HG03064 (cell line): Measurements from ENCODE around the gene NELL2.

Experiments
- ATAC-seq: cut with Tn5 transposase; IDR thresholded peaks from one replicate; pipeline ENCODE4 v1.9.1; 2021; ENCODE audit warnings: low read depth; ENCODE audit not compliant: unreplicated experiment

The NELL2 gene

DNA sequence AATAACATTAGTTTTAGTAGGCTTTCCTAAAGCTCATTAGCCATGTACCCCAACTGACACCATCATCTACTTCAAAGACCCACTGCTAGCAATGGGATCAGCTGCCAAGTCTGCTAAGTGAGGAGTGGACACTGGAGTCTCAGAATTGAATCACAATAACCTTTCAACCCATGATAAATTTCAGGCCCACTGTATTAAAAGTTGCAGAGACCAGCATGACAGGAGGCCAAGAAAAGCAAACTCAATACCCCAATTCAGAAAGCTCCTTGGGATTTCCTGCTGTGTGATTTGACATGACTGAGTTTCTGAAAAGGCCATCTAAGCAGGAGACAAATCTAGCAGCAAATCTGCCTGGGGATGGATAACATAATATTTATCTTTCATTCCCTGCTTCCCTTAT lies 320.7 kb downstream of the NELL2 start:
- no peak for ATAC-seq

DNA sequence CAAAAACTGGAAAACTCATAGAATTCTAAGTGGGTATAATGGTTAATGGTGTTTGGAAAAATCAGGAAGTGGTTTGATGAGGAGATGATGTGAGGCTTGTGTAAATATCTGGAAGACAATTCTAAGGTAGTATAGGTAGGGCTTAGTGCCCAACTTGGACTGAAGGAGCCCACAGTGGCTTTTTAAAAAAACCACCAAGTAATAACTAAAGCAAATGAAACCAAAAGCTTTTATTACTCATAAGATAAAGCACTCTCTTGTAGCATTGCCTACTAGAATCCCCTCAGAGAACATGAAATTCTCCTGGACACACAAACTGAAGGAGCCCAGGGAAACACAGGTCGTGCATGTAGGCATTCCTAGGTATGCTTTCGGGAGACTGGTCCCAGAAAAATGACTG lies 324.5 kb downstream of the NELL2 start:
- no peak for ATAC-seq

DNA sequence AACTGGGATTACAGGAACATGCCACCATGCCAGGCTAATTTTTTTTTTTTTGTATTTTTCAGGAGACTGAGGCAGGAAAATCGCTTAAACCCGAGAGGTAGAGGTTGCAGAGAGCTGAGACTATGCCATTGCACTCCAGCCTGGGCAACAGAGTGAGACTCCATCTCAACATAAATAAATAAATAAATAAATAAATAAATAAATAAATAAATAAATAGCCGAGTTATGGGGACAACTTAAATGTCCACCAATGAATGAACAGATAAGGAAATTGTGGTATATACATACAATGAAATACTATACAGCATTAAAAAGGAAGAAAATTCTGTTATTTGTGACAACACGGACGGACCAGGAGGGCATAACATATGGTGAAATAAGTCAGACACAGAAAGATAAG lies 325.7 kb downstream of the NELL2 start:
- no peak for ATAC-seq

DNA sequence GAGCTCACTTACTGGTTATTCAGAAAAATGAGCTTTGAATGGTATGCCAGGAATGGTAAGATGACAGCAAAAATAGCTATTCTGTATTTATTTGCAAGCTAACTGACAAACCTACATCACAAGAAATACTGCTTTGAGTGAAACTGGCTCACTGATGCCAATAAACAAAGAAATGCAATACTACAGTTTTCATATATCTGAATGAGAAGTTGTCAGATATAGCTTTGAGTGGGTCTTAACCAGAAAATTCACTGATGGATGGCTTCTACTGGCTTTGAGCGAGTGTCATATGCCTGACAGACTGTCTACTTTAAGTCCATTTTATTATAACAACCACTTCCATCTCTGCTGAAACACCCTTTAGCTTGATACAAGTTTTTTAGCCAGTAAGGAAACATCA lies 330.1 kb downstream of the NELL2 start:
- no peak for ATAC-seq

DNA sequence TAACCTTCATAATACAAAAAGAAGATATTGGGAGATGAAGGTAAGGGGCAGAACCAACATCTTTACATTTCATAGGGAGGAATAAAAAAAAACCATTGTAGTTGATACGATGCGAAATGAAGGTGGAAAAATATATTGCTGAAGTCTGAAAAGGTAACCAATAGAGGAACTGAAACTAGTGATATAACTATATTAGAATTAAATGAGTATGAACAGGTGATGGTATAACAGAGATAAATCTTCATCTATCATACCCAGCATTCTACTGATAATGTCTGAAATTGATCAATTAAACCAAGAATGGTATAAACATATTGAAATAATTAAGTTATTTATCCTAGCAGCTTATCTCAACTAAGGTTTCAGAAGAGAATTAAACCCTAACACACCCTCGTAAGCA lies 332.1 kb downstream of the NELL2 start:
- ATAC-seq: no peak

DNA sequence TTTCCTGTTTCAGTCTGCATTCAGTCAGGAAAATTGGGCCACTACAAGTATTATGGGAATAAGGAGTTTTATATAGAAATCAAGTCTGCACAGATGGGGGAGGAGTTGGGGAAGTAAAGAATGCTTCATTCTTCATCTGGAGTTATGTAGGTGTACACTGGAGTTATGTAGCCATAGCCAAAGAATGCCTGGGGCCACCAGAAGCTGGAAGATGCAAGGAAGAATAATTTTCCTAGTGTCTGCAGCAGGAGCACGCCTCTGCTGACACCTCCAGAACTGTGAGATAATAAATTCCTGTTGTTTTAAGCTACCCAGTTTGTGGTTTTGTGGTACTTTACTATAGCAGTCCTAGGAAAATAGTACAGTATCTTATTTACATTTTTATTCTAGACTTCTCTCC lies 333.4 kb downstream of the NELL2 start:
- ATAC-seq: no peak

DNA sequence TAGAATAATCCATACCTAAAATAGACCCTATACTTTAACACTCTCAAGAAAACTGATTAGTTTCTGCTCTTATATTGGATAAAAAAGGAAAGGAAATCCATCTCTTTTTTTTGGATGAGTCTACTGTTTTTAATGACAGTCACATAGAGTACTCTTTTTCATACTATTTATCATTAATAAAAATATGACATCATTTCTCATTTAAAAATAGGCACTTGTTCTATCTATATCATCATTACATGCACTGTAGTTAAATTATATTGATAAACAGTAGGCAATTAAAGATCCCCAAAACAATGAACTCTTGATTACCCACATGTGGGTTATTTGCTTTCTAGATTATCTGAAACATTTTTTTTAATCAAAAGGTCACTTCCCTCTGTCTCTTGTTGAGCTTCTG lies 338.8 kb downstream of the NELL2 start:
- ATAC-seq: no peak

- ATAC-seq: no peak
Measured at GRCh38 chr12:44532940-44533339, 343.2 kb downstream of the NELL2 start.

- no peak for ATAC-seq
Measured at GRCh38 chr12:44531320-44531971, 344.7 kb downstream of the NELL2 start.

DNA sequence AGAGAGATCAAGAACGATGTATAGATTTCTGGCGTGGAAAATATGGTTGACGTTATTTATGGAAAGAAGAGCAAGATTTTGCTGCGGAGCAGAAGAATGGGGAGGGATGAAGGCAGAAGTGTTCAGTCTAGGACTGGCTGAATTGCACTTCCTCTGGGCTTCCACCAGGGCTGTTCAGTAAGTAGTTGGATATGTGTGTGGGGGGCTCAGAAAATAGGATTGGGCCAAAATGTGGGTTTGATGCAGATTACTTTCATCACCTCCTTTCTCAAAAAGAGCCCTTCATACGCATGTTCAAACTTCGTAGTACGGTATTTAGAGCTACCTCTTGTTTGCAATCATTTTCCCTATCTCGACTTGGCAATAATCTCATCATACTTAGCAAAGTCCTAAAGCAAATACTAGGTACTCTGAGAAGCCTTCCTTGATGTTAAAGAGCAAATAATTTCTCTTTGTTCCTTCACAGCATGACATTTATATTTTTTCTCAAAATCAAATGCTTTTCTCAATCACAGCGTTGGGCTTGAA lies 349.4 kb downstream of the NELL2 start:
- ATAC-seq: no peak

GRCh38 chr12:44525806-44526654 lies 350.1 kb downstream of the NELL2 start:
- no peak for ATAC-seq

- ATAC-seq: no peak
Measured at GRCh38 chr12:44523828-44524227, 352.3 kb downstream of the NELL2 start.

- ATAC-seq: no peak
Measured at GRCh38 chr12:44521702-44522101, 354.4 kb downstream of the NELL2 start.

- ATAC-seq: no peak
Measured at GRCh38 chr12:44519931-44520330, 356.2 kb downstream of the NELL2 start.

- ATAC-seq: no peak
Measured at GRCh38 chr12:44511289-44511688, 364.8 kb downstream of the NELL2 start.

DNA sequence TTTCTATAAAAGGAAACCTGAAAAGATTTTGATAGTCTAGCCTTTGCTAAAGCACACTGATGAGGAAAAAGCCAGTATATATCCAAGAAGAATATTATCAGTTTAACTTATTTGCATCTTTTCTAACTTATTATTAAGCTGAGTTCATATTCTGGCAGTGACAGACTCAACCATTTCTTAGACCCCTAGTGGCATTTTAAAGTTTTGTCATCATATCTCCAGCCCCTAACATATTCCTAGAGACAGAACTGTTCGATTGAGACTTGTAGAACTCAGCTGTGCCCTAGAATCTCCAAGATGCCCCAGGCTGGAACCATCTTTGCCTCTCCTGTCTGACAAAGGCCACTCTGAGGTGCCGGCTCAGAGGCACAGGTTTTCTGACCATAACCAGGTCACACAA lies 365.6 kb downstream of the NELL2 start:
- no peak for ATAC-seq

GRCh38 chr12:44510076-44510475 lies 366.0 kb downstream of the NELL2 start:
- ATAC-seq: no peak

DNA sequence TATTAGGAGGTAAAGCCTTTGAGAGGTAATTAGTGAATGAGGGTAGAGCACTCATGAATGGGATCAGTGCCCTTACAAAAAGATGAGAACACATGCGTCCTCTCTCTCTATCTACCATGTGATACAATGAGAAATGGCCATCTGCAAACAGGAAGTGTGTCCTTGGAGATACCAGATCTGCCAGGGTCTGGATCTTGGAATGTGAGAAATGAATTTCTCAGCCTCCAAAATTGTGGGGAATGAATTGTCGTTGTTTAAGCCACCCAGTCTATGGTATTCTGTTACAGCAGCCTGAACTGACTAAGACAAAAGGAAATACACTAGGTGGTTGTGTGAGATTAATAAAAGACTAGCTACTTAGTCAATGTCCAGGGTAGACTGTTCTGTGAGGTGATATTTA lies 366.6 kb downstream of the NELL2 start:
- ATAC-seq: no peak

DNA sequence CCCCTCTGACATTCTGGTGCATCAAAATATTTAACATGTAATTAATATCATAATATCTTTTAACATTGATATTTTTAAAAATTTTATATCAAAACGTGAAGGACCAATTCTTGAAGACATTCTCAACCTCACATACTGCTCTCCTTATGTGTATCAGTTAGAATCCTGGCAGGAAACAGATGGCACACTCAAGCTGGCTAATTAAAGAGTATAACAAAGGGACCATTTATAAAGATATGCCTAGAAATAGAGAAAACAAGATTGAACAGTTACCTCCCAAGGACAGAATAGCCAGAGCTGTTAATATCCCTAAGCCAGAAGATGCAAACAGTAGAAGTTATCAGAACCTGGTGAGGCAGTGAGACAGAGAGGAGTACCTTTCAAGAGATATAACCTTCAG lies 368.7 kb downstream of the NELL2 start:
- no peak for ATAC-seq

- ATAC-seq: no peak
Measured at GRCh38 chr12:44504799-44505198, 371.3 kb downstream of the NELL2 start.

DNA sequence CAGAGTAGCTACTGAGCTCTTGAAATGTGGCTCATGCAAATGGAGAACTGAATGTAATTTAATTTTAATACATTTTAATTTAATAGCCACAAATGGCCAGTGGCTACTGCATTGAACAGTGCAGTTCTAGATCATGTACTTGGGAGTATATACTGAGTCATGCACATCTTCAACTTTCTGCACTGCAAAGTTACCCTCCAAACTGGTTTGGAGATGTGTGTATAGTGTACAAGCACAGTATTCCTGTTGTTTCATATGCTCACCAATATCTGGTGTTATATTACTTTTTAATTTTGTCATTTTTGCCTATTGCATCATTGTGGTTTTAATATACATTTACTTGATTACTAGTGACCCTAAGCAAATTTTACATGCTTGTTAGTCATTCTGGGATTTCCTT lies 372.8 kb downstream of the NELL2 start:
- ATAC-seq: no peak

- no peak for ATAC-seq
Measured at GRCh38 chr12:44502681-44503080, 373.4 kb downstream of the NELL2 start.
